Neural progenitor cell (in vitro differentiated cells): Measurements from ENCODE around the gene GAP43.

Source experiments
- CTCF ChIP-seq: fragments of 200-600 bp; sonication (generic); IDR thresholded peaks from 2 replicates; pipeline ENCODE4 v1.5.1; 2017; ENCODE audit warnings: antibody characterized with exemption, mild to moderate bottlenecking
- EZH2 ChIP-seq: fragments of 200-600 bp; sonication (generic); IDR thresholded peaks from 2 replicates; pipeline ENCODE4 v1.6.1; 2017; ENCODE audit warnings: antibody characterized with exemption, mild to moderate bottlenecking, moderate library complexity
- EZH2phosphoT487 ChIP-seq: fragments of 200-600 bp; sonication (generic); IDR thresholded peaks from 2 replicates; pipeline ENCODE4 v1.6.1; 2017; ENCODE audit warnings: antibody characterized with exemption

- TF ChIP-seq EZH2 (no peak), CTCF (no peak), EZH2phosphoT487 (no peak)
These were observed 145.4 kb downstream of the GAP43 start for GRCh38 chr3:115768661-115769060.
